H9 (cell line): ENCODE data around the gene ACAP1. TPM values are rescaled to one million over a fixed set of nuclear protein-coding genes. Genes with fewer than 3 reads are reported as not detected.
A peak's percentile ranks its signal among the peaks of the same experiment; 100 is the strongest.

Source experiments
- DNase-seq: peaks from one replicate; pipeline ENCODE4 v3.0.0-alpha.2; 2017
- H2AFZ ChIP-seq: one replicate; pipeline ENCODE4 v1.6.1; 2013; ENCODE audit warnings: mild to moderate bottlenecking, low read length, control low read depth, moderate library complexity
- H2AK5ac ChIP-seq: 2 replicates; pipeline ENCODE4 v1.6.1; 2013; ENCODE audit warnings: low read length, control low read depth, mixed read lengths; ENCODE audit not compliant: insufficient read length
- H2BK120ac ChIP-seq: one replicate; pipeline ENCODE4 v1.6.1; 2013; ENCODE audit warnings: low read depth, mild to moderate bottlenecking, low read length, control low read depth, inconsistent platforms; ENCODE audit not compliant: poor library complexity, severe bottlenecking
- H2BK12ac ChIP-seq: 2 replicates; pipeline ENCODE4 v1.6.1; 2013; ENCODE audit warnings: low read length, control low read depth, mixed read lengths, low read depth; ENCODE audit not compliant: insufficient read length
- H2BK15ac ChIP-seq: 2 replicates; pipeline ENCODE4 v1.6.1; 2013; ENCODE audit warnings: low read depth, low read length, control low read depth
- H2BK20ac ChIP-seq: one replicate; pipeline ENCODE4 v1.6.1; 2013; ENCODE audit warnings: low read depth, mild to moderate bottlenecking, low read length, control low read depth, inconsistent platforms; ENCODE audit not compliant: poor library complexity, severe bottlenecking
- H2BK5ac ChIP-seq: 2 replicates; pipeline ENCODE4 v1.6.1; 2013; ENCODE audit warnings: low read length, control low read depth, mixed read lengths; ENCODE audit not compliant: insufficient read length
- H3K14ac ChIP-seq: 2 replicates; pipeline ENCODE4 v1.6.1; 2013; ENCODE audit warnings: low read length, control low read depth; ENCODE audit not compliant: insufficient read depth
- H3K18ac ChIP-seq: 2 replicates; pipeline ENCODE4 v1.6.1; 2013; ENCODE audit warnings: low read depth, mild to moderate bottlenecking, mixed read lengths, low read length, control low read depth; ENCODE audit not compliant: insufficient read length
- H3K23ac ChIP-seq: 2 replicates; pipeline ENCODE4 v1.6.1; 2013; ENCODE audit warnings: low read length, control low read depth, mixed read lengths, low read depth; ENCODE audit not compliant: insufficient read length
- H3K23me2 ChIP-seq: 2 replicates; pipeline ENCODE4 v1.6.1; 2013; ENCODE audit warnings: low read depth, mild to moderate bottlenecking, mixed read lengths, low read length, control low read depth; ENCODE audit not compliant: insufficient read length, poor library complexity, severe bottlenecking
- H3K27ac ChIP-seq: 2 replicates; pipeline ENCODE4 v1.5.1; 2013; ENCODE audit warnings: low read length, control low read depth, mixed read lengths, low read depth; ENCODE audit not compliant: insufficient read length
- H3K27me3 ChIP-seq: 2 replicates; pipeline ENCODE4 v1.6.1; 2013; ENCODE audit warnings: low read length, control low read depth, inconsistent platforms; ENCODE audit not compliant: insufficient read depth
- H3K4ac ChIP-seq: 2 replicates; pipeline ENCODE4 v1.6.1; 2013; ENCODE audit warnings: low read depth, mild to moderate bottlenecking, control low read depth, inconsistent platforms, low read length, moderate library complexity
- H3K4me1 ChIP-seq: 2 replicates; pipeline ENCODE4 v1.6.1; 2013; ENCODE audit warnings: low read length, control low read depth, inconsistent platforms; ENCODE audit not compliant: insufficient read depth
- H3K4me2 ChIP-seq: 2 replicates; pipeline ENCODE4 v1.6.1; 2013; ENCODE audit warnings: low read length, control low read depth, mixed read lengths; ENCODE audit not compliant: insufficient read length, insufficient read depth
- H3K56ac ChIP-seq: 2 replicates; pipeline ENCODE4 v1.6.1; 2013; ENCODE audit warnings: low read depth, mild to moderate bottlenecking, mixed read lengths, low read length, control low read depth; ENCODE audit not compliant: insufficient read length
- H3K79me1 ChIP-seq: 2 replicates; pipeline ENCODE4 v1.6.1; 2013; ENCODE audit warnings: low read depth, mild to moderate bottlenecking, moderate library complexity, low read length, control low read depth, inconsistent platforms; ENCODE audit not compliant: insufficient read depth, poor library complexity, severe bottlenecking
- H3K79me2 ChIP-seq: 2 replicates; pipeline ENCODE4 v1.6.1; 2013; ENCODE audit warnings: low read length, control low read depth, inconsistent platforms; ENCODE audit not compliant: insufficient read depth
- H3K9ac ChIP-seq: 2 replicates; pipeline ENCODE4 v1.6.1; 2013; ENCODE audit warnings: low read length, control low read depth, mixed read lengths; ENCODE audit not compliant: insufficient read length; ENCODE audit errors: extremely low read depth
- H3K9me3 ChIP-seq: one replicate; pipeline ENCODE4 v1.6.1; 2013; ENCODE audit warnings: low read depth, low read length, inconsistent platforms; ENCODE audit not compliant: control insufficient read depth
- H3T11ph ChIP-seq: one replicate; pipeline ENCODE4 v1.6.1; 2013; ENCODE audit warnings: mild to moderate bottlenecking, low read length, control low read depth, inconsistent platforms
- H4K20me1 ChIP-seq: one replicate; pipeline ENCODE4 v1.6.1; 2013; ENCODE audit not compliant: control insufficient read depth, insufficient read length, insufficient read depth
- H4K5ac ChIP-seq: 2 replicates; pipeline ENCODE4 v1.6.1; 2013; ENCODE audit warnings: low read depth, mild to moderate bottlenecking, mixed read lengths, low read length, control low read depth; ENCODE audit not compliant: insufficient read length
- H4K8ac ChIP-seq: replicated peaks from 2 replicates; pipeline ENCODE4 v1.6.1; 2013; ENCODE audit warnings: low read length, control low read depth, mixed read lengths, low read depth; ENCODE audit not compliant: insufficient read length
- H4K91ac ChIP-seq: 2 replicates; pipeline ENCODE4 v1.6.1; 2013; ENCODE audit warnings: low read depth, mild to moderate bottlenecking, moderate library complexity, mixed read lengths, low read length, control low read depth; ENCODE audit not compliant: insufficient read length
- H3K27ac Mint-ChIP-seq, 3 experiments: 2 replicates in 2 of 3; 3 replicates in 1 of 3; pipeline ENCODE4 v1.8.0; 2020 to 2021; ENCODE audit warnings: mixed read lengths in 3 of 3, mild to moderate bottlenecking in 1 of 3, moderate library complexity in 1 of 3
- H3K27me3 Mint-ChIP-seq: 2 replicates; pipeline ENCODE4 v1.8.0; 2021; ENCODE audit warnings: low read depth, mild to moderate bottlenecking, moderate library complexity, mixed read lengths
- H3K36me3 Mint-ChIP-seq, 3 experiments: 2 replicates in 2 of 3; 3 replicates in 1 of 3; pipeline ENCODE4 v1.8.0; 2020 to 2021; ENCODE audit warnings: low read depth in 3 of 3, mixed read lengths in 3 of 3; ENCODE audit not compliant: insufficient read depth in 1 of 3
- H3K4me1 Mint-ChIP-seq, 2 experiments: 2 replicates each; pipeline ENCODE4 v1.8.0; 2020; ENCODE audit warnings: mixed read lengths in 2 of 2
- H3K4me3 Mint-ChIP-seq, 2 experiments: 2 replicates in 1 of 2; 3 replicates in 1 of 2; pipeline ENCODE4 v1.8.0; 2020 to 2021; ENCODE audit warnings: mild to moderate bottlenecking in 2 of 2, mixed read lengths in 2 of 2, moderate library complexity in 1 of 2
- H3K9me3 Mint-ChIP-seq, 2 experiments: 2 replicates in 1 of 2; 3 replicates in 1 of 2; pipeline ENCODE4 v1.8.0; 2020; ENCODE audit warnings: mild to moderate bottlenecking in 2 of 2, mixed read lengths in 2 of 2, moderate library complexity in 1 of 2
- WGBS: extraction: QIAGEN DNeasy Blood & Tissue Kit; methylation state at CpG from one replicate; pipeline ENCODE4 v1.1.7; 2013; ENCODE audit warnings: missing lambda C conversion rate, low lambda C conversion rate, mixed read lengths; ENCODE audit not compliant: insufficient read length; ENCODE audit errors: extremely low coverage; 5-methylcytosine and 5-hydroxymethylcytosine counted together
- total RNA-seq: library from RNA; stranded (reverse); gene quantifications from 2 replicates; pipeline ENCODE4 v1.2.1, GENCODE V29; 2021
- TF ChIP-seq, protein P1 (sequence below): fragments of 200-600 bp; sonication (generic); conservative IDR thresholded peaks from 3 replicates; pipeline ENCODE4 v1.8.0; 2021; ENCODE audit warnings: antibody characterized with exemption, mild to moderate bottlenecking

The ACAP1 gene
- total RNA-seq, 1 experiment from 2014 or later: 18.2 TPM

DNA sequence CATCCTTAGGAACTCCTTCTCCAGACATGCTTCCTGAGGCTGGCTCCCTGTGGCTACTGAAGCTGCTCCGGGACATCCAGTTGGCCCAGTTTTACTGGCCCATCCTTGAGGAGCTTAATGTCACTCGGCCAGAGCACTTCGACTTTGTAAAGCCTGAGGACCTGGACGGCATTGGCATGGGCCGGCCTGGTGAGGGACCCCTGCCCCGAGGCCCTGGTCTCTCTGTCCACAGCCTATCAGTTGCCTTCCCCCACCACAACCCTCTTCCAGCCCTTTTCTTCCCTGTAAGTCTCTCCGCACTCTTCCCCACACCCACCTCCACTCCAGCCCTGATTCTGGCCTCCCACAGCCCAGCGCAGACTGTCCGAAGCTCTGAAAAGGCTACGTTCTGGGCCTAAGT, 46.6 kb downstream of the ACAP1 start:
- Histone ChIP-seq H4K20me1 (no peaks in the 10 kb centered on the region), H3K4ac (no peak overlapping the region), H3K56ac (no peak overlapping the region), H3K79me1 (no peaks in the 10 kb centered on the region), H3K14ac (no peak overlapping the region), H2BK12ac (no peak overlapping the region), H4K8ac (no peak overlapping the region), H3K79me2 (no peaks in the 10 kb centered on the region), H3T11ph (no peak overlapping the region), H2BK20ac (no peak overlapping the region), H2BK15ac (no peak overlapping the region), H3K23me2 (peaks cover 17% of the 10 kb centered on the region), H3K27ac (no peak overlapping the region), H2BK120ac (no peak overlapping the region), H2AFZ (no peak overlapping the region), H2AK5ac (no peak overlapping the region), H3K9me3 (no peaks in the 10 kb centered on the region), H4K5ac (no peak overlapping the region), H3K4me2 (no peak overlapping the region), H3K27me3 (peaks cover 11% of the 10 kb centered on the region; the same call in 1 of the 2 replicates), H4K91ac (no peak overlapping the region), H2BK5ac (no peak overlapping the region), H3K23ac (no peak overlapping the region), H3K4me1 (no peaks in the 10 kb centered on the region), H3K9ac (no peak overlapping the region), H3K18ac (no peak overlapping the region)
- H3K27ac Mint-ChIP-seq: no peak overlapping the region
- H3K27me3 Mint-ChIP-seq: peaks cover 48% of the 10 kb centered on the region
- peaks cover 21 to 25% of the 10 kb centered on the region in 2 experiments for H3K4me1 Mint-ChIP-seq
- peaks cover 7 to 25% (median 24%) of the 10 kb centered on the region in 3 experiments; a peak in 6 of 7 replicates for H3K36me3 Mint-ChIP-seq
- DNase-seq: no peak
- H3K4me3 Mint-ChIP-seq: peak overlapping the region in 1 of 2 experiments; percentile 28; a peak in 1 of 5 replicates
- WGBS: no CpG with 5 or more reads among the region's 10 CpGs
- H3K9me3 Mint-ChIP-seq: peaks cover 5 to 7% of the 10 kb centered on the region in 2 experiments
- TF ChIP-seq, protein P1, sequence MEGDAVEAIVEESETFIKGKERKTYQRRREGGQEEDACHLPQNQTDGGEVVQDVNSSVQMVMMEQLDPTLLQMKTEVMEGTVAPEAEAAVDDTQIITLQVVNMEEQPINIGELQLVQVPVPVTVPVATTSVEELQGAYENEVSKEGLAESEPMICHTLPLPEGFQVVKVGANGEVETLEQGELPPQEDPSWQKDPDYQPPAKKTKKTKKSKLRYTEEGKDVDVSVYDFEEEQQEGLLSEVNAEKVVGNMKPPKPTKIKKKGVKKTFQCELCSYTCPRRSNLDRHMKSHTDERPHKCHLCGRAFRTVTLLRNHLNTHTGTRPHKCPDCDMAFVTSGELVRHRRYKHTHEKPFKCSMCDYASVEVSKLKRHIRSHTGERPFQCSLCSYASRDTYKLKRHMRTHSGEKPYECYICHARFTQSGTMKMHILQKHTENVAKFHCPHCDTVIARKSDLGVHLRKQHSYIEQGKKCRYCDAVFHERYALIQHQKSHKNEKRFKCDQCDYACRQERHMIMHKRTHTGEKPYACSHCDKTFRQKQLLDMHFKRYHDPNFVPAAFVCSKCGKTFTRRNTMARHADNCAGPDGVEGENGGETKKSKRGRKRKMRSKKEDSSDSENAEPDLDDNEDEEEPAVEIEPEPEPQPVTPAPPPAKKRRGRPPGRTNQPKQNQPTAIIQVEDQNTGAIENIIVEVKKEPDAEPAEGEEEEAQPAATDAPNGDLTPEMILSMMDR: no peak
